GM12878 (cell line): ENCODE data around the gene HERC2. TPM values are rescaled to one million over a fixed set of nuclear protein-coding genes. Genes with fewer than 3 reads are reported as not detected.

Experiments
- ATAC-seq: fragments of 200-7000 bp; cut with Tn5 transposase; 3 replicates; pipeline ENCODE4 v1.9.1; 2020; ENCODE audit warnings: mild to moderate bottlenecking, moderate library complexity
- BruUV-seq: library from RNA; stranded (reverse); fragments of 400-500 nt; replicated peaks from 2 replicates; lab custom pipeline; 2021; lab: Mats Ljungman, UMichigan
- CTCF ChIA-PET: fragments of 300-600 bp; sonication (Branson Sonifier 250); formaldehyde crosslinking; extraction: SDS; loops from one replicate; lab custom pipeline; 2021; ENCODE audit warnings: inconsistent platforms; lab: Yijun Ruan, JAX
- POLR2A ChIA-PET: fragments of 350-600 bp; formaldehyde crosslinking; extraction: SDS; loops from one replicate; lab custom pipeline; 2021; ENCODE audit warnings: inconsistent platforms; lab: Charles Lee
- RAD21 ChIA-PET: fragments of 300-600 bp; sonication (Branson Sonifier 250); formaldehyde crosslinking; loops from one replicate; lab custom pipeline; 2023; ENCODE audit warnings: antibody characterized with exemption; ENCODE audit not compliant: unreplicated experiment; lab: Charles Lee
- SMC1A ChIA-PET: fragments of 300-600 bp; sonication (Branson Sonifier 250); formaldehyde crosslinking; loops from one replicate; lab custom pipeline; 2023; ENCODE audit not compliant: unreplicated experiment, uncharacterized antibody; lab: Charles Lee
- DNase-seq: peaks from one replicate; pipeline ENCODE4 v3.0.0-alpha.2; 2011; ENCODE audit warnings: low read depth, low spot score
- FAIRE-seq: peaks from 3 replicates; lab custom pipeline; 2011; peaks lifted over from hg19 to GRCh38; lab: Jason Lieb, UNC
- H2AFZ ChIP-seq: 2 replicates; pipeline ENCODE4 v1.6.0; 2011; ENCODE audit warnings: low read depth, low read length, control low read depth; ENCODE audit not compliant: control insufficient read depth
- H3K27ac ChIP-seq: 2 replicates; pipeline ENCODE4 v1.5.1; 2011; ENCODE audit warnings: control low read depth; ENCODE audit not compliant: control insufficient read depth, insufficient read depth
- H3K27me3 ChIP-seq, 2 experiments: replicated peaks in 1 of 2; 2 replicates each; pipeline versions ENCODE4 v1.6.0 to v1.6.1; 2011; ENCODE audit warnings: low read length in 1 of 2; ENCODE audit not compliant: control insufficient read depth in 2 of 2, insufficient read depth in 2 of 2
- H3K36me3 ChIP-seq, 2 experiments: 2 replicates each; pipeline ENCODE4 v1.5.1; 2011; ENCODE audit warnings: low read length in 1 of 2; ENCODE audit not compliant: control insufficient read depth in 2 of 2, insufficient read depth in 2 of 2
- H3K4me1 ChIP-seq: 2 replicates; pipeline ENCODE4 v1.6.1; 2011; ENCODE audit warnings: mild to moderate bottlenecking, low read length, moderate library complexity, mixed read lengths; ENCODE audit not compliant: control insufficient read depth, insufficient read depth
- H3K4me2 ChIP-seq: 2 replicates; pipeline ENCODE4 v1.6.0; 2011; ENCODE audit warnings: control low read depth; ENCODE audit not compliant: control insufficient read depth, insufficient read depth
- H3K4me3 ChIP-seq: fragments of 200-600 bp; sonication (generic); 2 replicates; pipeline ENCODE4 v1.5.1; 2016
- H3K79me2 ChIP-seq: 2 replicates; pipeline ENCODE4 v1.6.0; 2011; ENCODE audit warnings: low read length; ENCODE audit not compliant: control insufficient read depth, insufficient read depth
- H3K9ac ChIP-seq: 2 replicates; pipeline ENCODE4 v1.8.0; 2011; ENCODE audit warnings: low read length, control low read depth, mixed read lengths; ENCODE audit not compliant: control insufficient read depth, insufficient read depth
- H3K9me3 ChIP-seq: replicated peaks from 3 replicates; pipeline ENCODE4 v1.5.1; 2011; ENCODE audit warnings: mild to moderate bottlenecking, low read length; ENCODE audit not compliant: control insufficient read depth, insufficient read depth
- H4K20me1 ChIP-seq: 2 replicates; pipeline ENCODE4 v1.6.0; 2011; ENCODE audit not compliant: control insufficient read depth, insufficient read depth
- CBX3 ChIP-seq: fragments of 200-600 bp; sonication (generic); IDR thresholded peaks from 2 replicates; pipeline ENCODE4 v1.6.1; 2016; ENCODE audit warnings: low read depth, borderline replicate concordance
- KLF5 ChIP-seq: fragments of 450-650 bp; IDR thresholded peaks from 2 replicates; pipeline ENCODE4 v1.6.1; 2014; ENCODE audit warnings: mild to moderate bottlenecking; ENCODE audit not compliant: partially characterized antibody
- MEF2B ChIP-seq: fragments of 450-650 bp; IDR thresholded peaks from 2 replicates; pipeline ENCODE4 v1.6.1; 2018; ENCODE audit warnings: mild to moderate bottlenecking, moderate library complexity; ENCODE audit not compliant: partially characterized antibody, poor library complexity, severe bottlenecking
- SIN3A ChIP-seq: IDR thresholded peaks from 2 replicates; pipeline ENCODE4 v1.6.1; 2012; ENCODE audit warnings: low read depth, low read length, improper control_type of control experiment
- SIX5 ChIP-seq: IDR thresholded peaks from 2 replicates; pipeline ENCODE4 v1.6.1; 2011; ENCODE audit warnings: mild to moderate bottlenecking, low read depth, low read length, moderate library complexity; ENCODE audit not compliant: severe bottlenecking
- SREBF1 ChIP-seq: IDR thresholded peaks from 2 replicates; pipeline ENCODE4 v1.6.1; 2012; ENCODE audit warnings: mild to moderate bottlenecking, low read length
- TCF3 ChIP-seq: IDR thresholded peaks from 2 replicates; pipeline ENCODE4 v1.6.1; 2012; ENCODE audit warnings: low read depth, mild to moderate bottlenecking, low read length, borderline replicate concordance; ENCODE audit not compliant: insufficient read depth
- TCF7 ChIP-seq: IDR thresholded peaks from 2 replicates; pipeline ENCODE4 v1.6.1; 2014; ENCODE audit warnings: antibody characterized with exemption, borderline replicate concordance
- WGBS: methylation state at CpG from one replicate; pipeline ENCODE4 v1.1.6; 2016; ENCODE audit warnings: low lambda C conversion rate; ENCODE audit not compliant: insufficient replicate concordance, insufficient coverage; ENCODE audit errors: missing lambda C conversion rate; 5-methylcytosine and 5-hydroxymethylcytosine counted together
- in situ Hi-C: fragments of 300-500 bp; cut with MboI; formaldehyde crosslinking; loops from 9 replicates; pipeline ENCODE4 v1.14.3; 2018; ENCODE audit warnings: mixed read lengths
- intact Hi-C: fragments of 100-400 bp; cut with micrococcal nuclease; formaldehyde crosslinking; loops from one replicate; pipeline ENCODE4 v1.14.2; 2022; ENCODE audit not compliant: unreplicated experiment
- polyA plus RNA-seq, 11 experiments: library from polyadenylated mRNA; depleted of rRNA in 4 of 11; unstranded in 6 of 11; stranded (reverse) in 5 of 11; fragments of >200 nt; fragmentation: Nextera tagmentation in 4 of 11; fragmentation: Illumina TruSeq in 1 of 11; extraction: Ambion mirVana in 4 of 11; extraction: Trizol in 1 of 11; gene quantifications; 1 replicate in 1 of 11; 2 replicates in 10 of 11; pipeline versions ENCODE4 v1.2.1 to v1.2.3, GENCODE V29; 2011 to 2016; ENCODE audit warnings: inconsistent platforms in 2 of 11, missing spikeins in 2 of 11, low read depth in 1 of 11
- total RNA-seq, 4 experiments: library from RNA; depleted of rRNA in 3 of 4; stranded (reverse); fragments of >200 nt in 3 of 4; fragmentation: Illumina TruSeq in 1 of 4; extraction: Trizol in 1 of 4; gene quantifications; 2 replicates each; pipeline versions ENCODE4 v1.2.1 to v1.2.3, GENCODE V29; 2013 to 2021
- TF ChIP-seq, protein P1 (sequence below): IDR thresholded peaks from 2 replicates; pipeline ENCODE4 v1.6.1; 2011; ENCODE audit warnings: low read depth, low read length, improper control_type of control experiment, borderline replicate concordance
- TF ChIP-seq, protein P2 (sequence below): IDR thresholded peaks from 2 replicates; pipeline ENCODE4 v1.6.1; 2011; ENCODE audit warnings: mild to moderate bottlenecking, low read depth, low read length, moderate library complexity; ENCODE audit not compliant: insufficient replicate concordance

The HERC2 gene
- total and polyA plus RNA-seq, 10 of the 15 experiments (the other 5 are each of a cell fraction or from before 2014, with no cell fraction given) = 6.1 to 39.0 (median 24.0) TPM

DNA sequence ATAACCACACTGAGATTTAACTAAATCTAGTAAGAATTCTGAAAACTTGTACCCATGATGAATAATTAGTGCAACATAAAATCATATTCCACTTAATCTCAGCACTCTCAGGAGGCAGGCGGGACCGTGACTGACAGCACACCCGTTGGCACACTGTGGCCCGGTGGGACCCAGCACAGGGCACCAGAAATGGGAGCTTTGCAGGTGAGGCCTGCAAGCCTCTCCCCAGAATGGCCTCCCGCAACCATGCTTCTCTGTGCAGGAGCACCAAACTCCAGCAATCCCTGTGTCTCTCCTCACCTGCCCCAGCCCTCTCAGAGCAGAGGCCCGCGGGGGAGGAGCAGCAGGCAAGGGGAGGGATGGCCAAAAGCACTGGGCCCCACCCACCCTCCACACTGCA, 191.3 kb downstream of the HERC2 start:
- no peak for DNase-seq

More for the DNA sequence above, 191.3 kb downstream of the HERC2 start:
- Histone ChIP-seq H4K20me1 (no peaks in the 10 kb centered on the region), H3K9me3 (no peaks in the 10 kb centered on the region), H3K27ac (no peak overlapping the region), H3K9ac (no peak overlapping the region), H3K4me1 (no peaks in the 10 kb centered on the region), H3K4me2 (no peak overlapping the region), H3K36me3 (peaks cover 10 to 16% of the 10 kb centered on the region in 2 experiments), H3K79me2 (no peaks in the 10 kb centered on the region), H3K4me3 (no peak overlapping the region), H2AFZ (no peak overlapping the region), H3K27me3 (no peaks in the 10 kb centered on the region)
- SMC1A ChIA-PET = no interaction called here
- intact Hi-C loops = no loop called here
- POLR2A ChIA-PET = no interaction called here
- no TSS peak for BruUV-seq
- RAD21 ChIA-PET = no interaction called here
- CTCF ChIA-PET = no interaction called here
- TF ChIP-seq CBX3 (no peak), SIX5 (no peak), SIN3A (no peak), SREBF1 (no peak), MEF2B (no peak), TCF7 (no peak), KLF5 (no peak), TCF3 (no peak)
- TF ChIP-seq, protein P1, sequence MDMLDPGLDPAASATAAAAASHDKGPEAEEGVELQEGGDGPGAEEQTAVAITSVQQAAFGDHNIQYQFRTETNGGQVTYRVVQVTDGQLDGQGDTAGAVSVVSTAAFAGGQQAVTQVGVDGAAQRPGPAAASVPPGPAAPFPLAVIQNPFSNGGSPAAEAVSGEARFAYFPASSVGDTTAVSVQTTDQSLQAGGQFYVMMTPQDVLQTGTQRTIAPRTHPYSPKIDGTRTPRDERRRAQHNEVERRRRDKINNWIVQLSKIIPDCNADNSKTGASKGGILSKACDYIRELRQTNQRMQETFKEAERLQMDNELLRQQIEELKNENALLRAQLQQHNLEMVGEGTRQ = no peak
- TF ChIP-seq, protein P2, sequence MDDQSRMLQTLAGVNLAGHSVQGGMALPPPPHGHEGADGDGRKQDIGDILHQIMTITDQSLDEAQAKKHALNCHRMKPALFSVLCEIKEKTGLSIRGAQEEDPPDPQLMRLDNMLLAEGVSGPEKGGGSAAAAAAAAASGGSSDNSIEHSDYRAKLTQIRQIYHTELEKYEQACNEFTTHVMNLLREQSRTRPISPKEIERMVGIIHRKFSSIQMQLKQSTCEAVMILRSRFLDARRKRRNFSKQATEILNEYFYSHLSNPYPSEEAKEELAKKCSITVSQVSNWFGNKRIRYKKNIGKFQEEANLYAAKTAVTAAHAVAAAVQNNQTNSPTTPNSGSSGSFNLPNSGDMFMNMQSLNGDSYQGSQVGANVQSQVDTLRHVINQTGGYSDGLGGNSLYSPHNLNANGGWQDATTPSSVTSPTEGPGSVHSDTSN = no peak
- FAIRE-seq (no peak), ATAC-seq (no peak)
- in situ Hi-C loops = no loop called here
- WGBS = over 99% methylated on average over 7 of the region's 7 CpGs
